ENCODE measurements around the gene DEAF1.
"Not testable (repeated sequence)": the region's sequence is repeated elsewhere in the genome, so short reads cannot be mapped to it uniquely, and the experiment has no call there.

Gene DEAF1

GRCh38 chr11:695288-695537 lies 191 bp upstream of the DEAF1 start:
- DNase-seq (ENCODE audit: insufficient read length, low spot score) (no peak), FAIRE-seq (peak; percentile 99)
- TF ChIP-seq POLR2A (IDR thresholded peaks at IDR 0.05; ENCODE audit: low read depth, low read length) (no peak), TAF1 (IDR thresholded peaks at IDR 0.05; ENCODE audit: low read depth, low read length) (no peak), PAX5 (IDR thresholded peaks at IDR 0.05; ENCODE audit: insufficient read depth, low read length, severe bottlenecking) (no peak), POLR2AphosphoS5 (IDR thresholded peaks at IDR 0.05; ENCODE audit: low read depth, low read length) (no peak), SPI1 (IDR thresholded peaks at IDR 0.05; ENCODE audit: low read depth, low read length) (no peak), POU2F2 (IDR thresholded peaks at IDR 0.05; ENCODE audit: low read depth, low read length) (no peak)

GRCh38 chr11:693887-694562 lies 997 bp downstream of the DEAF1 start:
- peak; percentile 66 for FAIRE-seq
- no peak for DNase-seq (ENCODE audit: insufficient read length, low spot score)
- no peak for TF ChIP-seq POU2F2 (IDR thresholded peaks at IDR 0.05; ENCODE audit: low read depth, low read length)
- TF ChIP-seq POLR2A (IDR thresholded peaks at IDR 0.05; ENCODE audit: low read depth, low read length), result no peak
- no peak for TF ChIP-seq TAF1 (IDR thresholded peaks at IDR 0.05; ENCODE audit: low read depth, low read length)
- no peak for TF ChIP-seq SPI1 (IDR thresholded peaks at IDR 0.05; ENCODE audit: low read depth, low read length)
- TF ChIP-seq PAX5 (IDR thresholded peaks at IDR 0.05; ENCODE audit: insufficient read depth, low read length, severe bottlenecking), result no peak
- no peak for TF ChIP-seq POLR2AphosphoS5 (IDR thresholded peaks at IDR 0.05; ENCODE audit: low read depth, low read length)

GRCh38 chr11:693415-693831 lies 1.6 kb downstream of the DEAF1 start:
- no peak for TF ChIP-seq SPI1 (IDR thresholded peaks at IDR 0.05; ENCODE audit: low read depth, low read length)
- no peak for TF ChIP-seq POU2F2 (IDR thresholded peaks at IDR 0.05; ENCODE audit: low read depth, low read length)
- TF ChIP-seq POLR2A (IDR thresholded peaks at IDR 0.05; ENCODE audit: low read depth, low read length), result no peak
- no peak for TF ChIP-seq TAF1 (IDR thresholded peaks at IDR 0.05; ENCODE audit: low read depth, low read length)
- TF ChIP-seq PAX5 (IDR thresholded peaks at IDR 0.05; ENCODE audit: insufficient read depth, low read length, severe bottlenecking), result no peak
- TF ChIP-seq POLR2AphosphoS5 (IDR thresholded peaks at IDR 0.05; ENCODE audit: low read depth, low read length), result no peak
- DNase-seq (ENCODE audit: insufficient read length, low spot score), result no peak
- peak; percentile 65 for FAIRE-seq

- no peak for TF ChIP-seq POLR2A (IDR thresholded peaks at IDR 0.05; ENCODE audit: low read depth, low read length)
- TF ChIP-seq SPI1 (IDR thresholded peaks at IDR 0.05; ENCODE audit: low read depth, low read length), result no peak
- no peak for TF ChIP-seq POU2F2 (IDR thresholded peaks at IDR 0.05; ENCODE audit: low read depth, low read length)
- FAIRE-seq (no peak), DNase-seq (ENCODE audit: insufficient read length, low spot score) (no peak)
Observed at GRCh38 chr11:692824-693414, 2.1 kb downstream of the DEAF1 start.

- FAIRE-seq, result no peak
- no peak for DNase-seq (ENCODE audit: insufficient read length, low spot score)
Observed at GRCh38 chr11:691710-692590, 3.1 kb downstream of the DEAF1 start.

GRCh38 chr11:690738-691633 lies 4.0 kb downstream of the DEAF1 start:
- TF ChIP-seq TAF1 (IDR thresholded peaks at IDR 0.05; ENCODE audit: low read depth, low read length), result no peak
- no peak for TF ChIP-seq POLR2A (IDR thresholded peaks at IDR 0.05; ENCODE audit: low read depth, low read length)
- TF ChIP-seq POU2F2 (IDR thresholded peaks at IDR 0.05; ENCODE audit: low read depth, low read length), result no peak
- TF ChIP-seq PAX5 (IDR thresholded peaks at IDR 0.05; ENCODE audit: insufficient read depth, low read length, severe bottlenecking), result no peak
- TF ChIP-seq SPI1 (IDR thresholded peaks at IDR 0.05; ENCODE audit: low read depth, low read length), result no peak
- TF ChIP-seq POLR2AphosphoS5 (IDR thresholded peaks at IDR 0.05; ENCODE audit: low read depth, low read length), result no peak
- peak; percentile 51 for FAIRE-seq

More at GRCh38 chr11:691710-692590, 3.1 kb downstream of the DEAF1 start:
- TF ChIP-seq PAX5 (IDR thresholded peaks at IDR 0.05; ENCODE audit: insufficient read depth, low read length, severe bottlenecking), result no peak
- no peak for TF ChIP-seq TAF1 (IDR thresholded peaks at IDR 0.05; ENCODE audit: low read depth, low read length)
- TF ChIP-seq POLR2A (IDR thresholded peaks at IDR 0.05; ENCODE audit: low read depth, low read length), result no peak
- no peak for TF ChIP-seq POU2F2 (IDR thresholded peaks at IDR 0.05; ENCODE audit: low read depth, low read length)
- TF ChIP-seq POLR2AphosphoS5 (IDR thresholded peaks at IDR 0.05; ENCODE audit: low read depth, low read length), result no peak
- TF ChIP-seq SPI1 (IDR thresholded peaks at IDR 0.05; ENCODE audit: low read depth, low read length), result no peak

GRCh38 chr11:690244-690643 lies 4.8 kb downstream of the DEAF1 start:
- not testable (repeated sequence) for FAIRE-seq; DNase-seq (ENCODE audit: insufficient read length, low spot score)

More at GRCh38 chr11:690738-691633, 4.0 kb downstream of the DEAF1 start:
- no peak for DNase-seq (ENCODE audit: insufficient read length, low spot score)

GRCh38 chr11:689625-690024 lies 5.4 kb downstream of the DEAF1 start:
- FAIRE-seq (no peak), DNase-seq (ENCODE audit: insufficient read length, low spot score) (no peak)
- TF ChIP-seq POLR2A (IDR thresholded peaks at IDR 0.05; ENCODE audit: low read depth, low read length), result no peak
- no peak for TF ChIP-seq TAF1 (IDR thresholded peaks at IDR 0.05; ENCODE audit: low read depth, low read length)

- no peak for FAIRE-seq
Observed at GRCh38 chr11:688681-689080, 6.3 kb downstream of the DEAF1 start.

More at GRCh38 chr11:688681-689080, 6.3 kb downstream of the DEAF1 start:
- TF ChIP-seq SPI1 (IDR thresholded peaks at IDR 0.05; ENCODE audit: low read depth, low read length) (no peak), POU2F2 (IDR thresholded peaks at IDR 0.05; ENCODE audit: low read depth, low read length) (no peak), POLR2A (IDR thresholded peaks at IDR 0.05; ENCODE audit: low read depth, low read length) (no peak), TAF1 (IDR thresholded peaks at IDR 0.05; ENCODE audit: low read depth, low read length) (no peak), PAX5 (IDR thresholded peaks at IDR 0.05; ENCODE audit: insufficient read depth, low read length, severe bottlenecking) (no peak)
- no peak for DNase-seq (ENCODE audit: insufficient read length, low spot score)
